GM12878 (cell line): ENCODE results near the gene ADGRD2. TPM values are rescaled to one million over a fixed set of nuclear protein-coding genes. Genes with fewer than 3 reads are reported as not detected.
A peak's percentile ranks its signal among the peaks of the same experiment; 100 is the strongest.

Experiments used
- ATAC-seq: fragments of 200-7000 bp; cut with Tn5 transposase; 3 replicates; pipeline ENCODE4 v1.9.1; 2020; ENCODE audit warnings: mild to moderate bottlenecking, moderate library complexity
- BruUV-seq: library from RNA; stranded (reverse); fragments of 400-500 nt; replicated peaks from 2 replicates; lab custom pipeline; 2021; lab: Mats Ljungman, UMichigan
- CTCF ChIA-PET: fragments of 300-600 bp; sonication (Branson Sonifier 250); formaldehyde crosslinking; extraction: SDS; loops from one replicate; lab custom pipeline; 2021; ENCODE audit warnings: inconsistent platforms; lab: Yijun Ruan, JAX
- POLR2A ChIA-PET: fragments of 350-600 bp; formaldehyde crosslinking; extraction: SDS; loops from one replicate; lab custom pipeline; 2021; ENCODE audit warnings: inconsistent platforms; lab: Charles Lee
- RAD21 ChIA-PET: fragments of 300-600 bp; sonication (Branson Sonifier 250); formaldehyde crosslinking; loops from one replicate; lab custom pipeline; 2023; ENCODE audit warnings: antibody characterized with exemption; ENCODE audit not compliant: unreplicated experiment; lab: Charles Lee
- SMC1A ChIA-PET: fragments of 300-600 bp; sonication (Branson Sonifier 250); formaldehyde crosslinking; loops from one replicate; lab custom pipeline; 2023; ENCODE audit not compliant: unreplicated experiment, uncharacterized antibody; lab: Charles Lee
- DNase-seq: peaks from one replicate; pipeline ENCODE4 v3.0.0-alpha.2; 2011; ENCODE audit warnings: low read depth, low spot score
- FAIRE-seq: peaks from 3 replicates; lab custom pipeline; 2011; peaks lifted over from hg19 to GRCh38; lab: Jason Lieb, UNC
- H2AFZ ChIP-seq: 2 replicates; pipeline ENCODE4 v1.6.0; 2011; ENCODE audit warnings: low read depth, low read length, control low read depth; ENCODE audit not compliant: control insufficient read depth
- H3K27ac ChIP-seq: 2 replicates; pipeline ENCODE4 v1.5.1; 2011; ENCODE audit warnings: control low read depth; ENCODE audit not compliant: control insufficient read depth, insufficient read depth
- H3K27me3 ChIP-seq, 2 experiments: replicated peaks in 1 of 2; 2 replicates each; pipeline versions ENCODE4 v1.6.0 to v1.6.1; 2011; ENCODE audit warnings: low read length in 1 of 2; ENCODE audit not compliant: control insufficient read depth in 2 of 2, insufficient read depth in 2 of 2
- H3K36me3 ChIP-seq, 2 experiments: 2 replicates each; pipeline ENCODE4 v1.5.1; 2011; ENCODE audit warnings: low read length in 1 of 2; ENCODE audit not compliant: control insufficient read depth in 2 of 2, insufficient read depth in 2 of 2
- H3K4me1 ChIP-seq: 2 replicates; pipeline ENCODE4 v1.6.1; 2011; ENCODE audit warnings: mild to moderate bottlenecking, low read length, moderate library complexity, mixed read lengths; ENCODE audit not compliant: control insufficient read depth, insufficient read depth
- H3K4me2 ChIP-seq: 2 replicates; pipeline ENCODE4 v1.6.0; 2011; ENCODE audit warnings: control low read depth; ENCODE audit not compliant: control insufficient read depth, insufficient read depth
- H3K4me3 ChIP-seq: fragments of 200-600 bp; sonication (generic); 2 replicates; pipeline ENCODE4 v1.5.1; 2016
- H3K79me2 ChIP-seq: 2 replicates; pipeline ENCODE4 v1.6.0; 2011; ENCODE audit warnings: low read length; ENCODE audit not compliant: control insufficient read depth, insufficient read depth
- H3K9ac ChIP-seq: 2 replicates; pipeline ENCODE4 v1.8.0; 2011; ENCODE audit warnings: low read length, control low read depth, mixed read lengths; ENCODE audit not compliant: control insufficient read depth, insufficient read depth
- H3K9me3 ChIP-seq: replicated peaks from 3 replicates; pipeline ENCODE4 v1.5.1; 2011; ENCODE audit warnings: mild to moderate bottlenecking, low read length; ENCODE audit not compliant: control insufficient read depth, insufficient read depth
- H4K20me1 ChIP-seq: 2 replicates; pipeline ENCODE4 v1.6.0; 2011; ENCODE audit not compliant: control insufficient read depth, insufficient read depth
- CREB1 ChIP-seq: IDR thresholded peaks from 2 replicates; pipeline ENCODE4 v1.6.1; 2012; ENCODE audit warnings: low read depth, mild to moderate bottlenecking, inconsistent platforms
- JUND ChIP-seq: IDR thresholded peaks from 2 replicates; pipeline ENCODE4 v1.6.1; 2012; ENCODE audit warnings: low read depth, mild to moderate bottlenecking, low read length, improper control_type of control experiment, moderate library complexity
- NR2F1 ChIP-seq: fragments of 450-650 bp; conservative IDR thresholded peaks from 2 replicates; pipeline ENCODE4 v1.6.1; 2017; ENCODE audit warnings: mild to moderate bottlenecking
- RAD51 ChIP-seq: fragments of 450-650 bp; IDR thresholded peaks from 2 replicates; pipeline ENCODE4 v1.6.1; 2016; ENCODE audit warnings: moderate library complexity, mild to moderate bottlenecking, inconsistent platforms
- STAT3 ChIP-seq: IDR thresholded peaks from 2 replicates; pipeline ENCODE4 v1.6.1; 2011; ENCODE audit warnings: low read depth, low read length, improper control_type of control experiment
- WGBS: methylation state at CpG from one replicate; pipeline ENCODE4 v1.1.6; 2016; ENCODE audit warnings: low lambda C conversion rate; ENCODE audit not compliant: insufficient replicate concordance, insufficient coverage; ENCODE audit errors: missing lambda C conversion rate; 5-methylcytosine and 5-hydroxymethylcytosine counted together
- in situ Hi-C: fragments of 300-500 bp; cut with MboI; formaldehyde crosslinking; loops from 9 replicates; pipeline ENCODE4 v1.14.3; 2018; ENCODE audit warnings: mixed read lengths
- intact Hi-C: fragments of 100-400 bp; cut with micrococcal nuclease; formaldehyde crosslinking; loops from one replicate; pipeline ENCODE4 v1.14.2; 2022; ENCODE audit not compliant: unreplicated experiment
- polyA plus RNA-seq, 11 experiments: library from polyadenylated mRNA; depleted of rRNA in 4 of 11; unstranded in 6 of 11; stranded (reverse) in 5 of 11; fragments of >200 nt; fragmentation: Nextera tagmentation in 4 of 11; fragmentation: Illumina TruSeq in 1 of 11; extraction: Ambion mirVana in 4 of 11; extraction: Trizol in 1 of 11; gene quantifications; 1 replicate in 1 of 11; 2 replicates in 10 of 11; pipeline versions ENCODE4 v1.2.1 to v1.2.3, GENCODE V29; 2011 to 2016; ENCODE audit warnings: inconsistent platforms in 2 of 11, missing spikeins in 2 of 11, low read depth in 1 of 11
- total RNA-seq, 4 experiments: library from RNA; depleted of rRNA in 3 of 4; stranded (reverse); fragments of >200 nt in 3 of 4; fragmentation: Illumina TruSeq in 1 of 4; extraction: Trizol in 1 of 4; gene quantifications; 2 replicates each; pipeline versions ENCODE4 v1.2.1 to v1.2.3, GENCODE V29; 2013 to 2021
- TF ChIP-seq, protein P1 (sequence below): fragments of 450-650 bp; conservative IDR thresholded peaks from 2 replicates; pipeline ENCODE4 v1.6.1; 2017; ENCODE audit warnings: mild to moderate bottlenecking, moderate library complexity

Gene ADGRD2
- total and polyA plus RNA-seq, 10 of the 15 experiments (the other 5 are each of a cell fraction or from before 2014, with no cell fraction given) = not detected

DNA sequence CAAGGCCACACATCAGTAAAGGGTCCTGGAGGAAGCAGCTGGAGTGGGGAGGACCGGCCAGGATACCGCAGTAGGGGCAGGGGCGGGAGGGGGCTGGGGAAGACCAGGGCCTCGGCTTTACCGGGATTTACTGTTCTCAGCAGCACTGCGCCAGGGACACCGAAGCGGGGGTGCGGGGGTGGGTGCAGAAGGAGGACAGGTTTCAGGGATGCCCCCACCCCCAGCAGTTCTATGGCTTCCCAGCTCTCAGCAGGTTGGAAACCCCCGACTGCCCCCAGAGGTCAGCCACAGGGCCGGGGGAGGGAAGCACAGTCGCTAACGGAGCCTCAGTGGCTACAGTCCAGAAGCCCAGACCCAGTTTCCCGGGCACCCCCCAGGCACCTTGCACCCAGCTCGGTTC is 35.7 kb downstream of the ADGRD2 start:
- H3K36me3 ChIP-seq = no peaks in the 10 kb centered on the region
- 38% methylated on average over 11 of the region's 15 CpGs for WGBS
- no peaks in the 10 kb centered on the region for H4K20me1 ChIP-seq
- TF ChIP-seq, protein P1, sequence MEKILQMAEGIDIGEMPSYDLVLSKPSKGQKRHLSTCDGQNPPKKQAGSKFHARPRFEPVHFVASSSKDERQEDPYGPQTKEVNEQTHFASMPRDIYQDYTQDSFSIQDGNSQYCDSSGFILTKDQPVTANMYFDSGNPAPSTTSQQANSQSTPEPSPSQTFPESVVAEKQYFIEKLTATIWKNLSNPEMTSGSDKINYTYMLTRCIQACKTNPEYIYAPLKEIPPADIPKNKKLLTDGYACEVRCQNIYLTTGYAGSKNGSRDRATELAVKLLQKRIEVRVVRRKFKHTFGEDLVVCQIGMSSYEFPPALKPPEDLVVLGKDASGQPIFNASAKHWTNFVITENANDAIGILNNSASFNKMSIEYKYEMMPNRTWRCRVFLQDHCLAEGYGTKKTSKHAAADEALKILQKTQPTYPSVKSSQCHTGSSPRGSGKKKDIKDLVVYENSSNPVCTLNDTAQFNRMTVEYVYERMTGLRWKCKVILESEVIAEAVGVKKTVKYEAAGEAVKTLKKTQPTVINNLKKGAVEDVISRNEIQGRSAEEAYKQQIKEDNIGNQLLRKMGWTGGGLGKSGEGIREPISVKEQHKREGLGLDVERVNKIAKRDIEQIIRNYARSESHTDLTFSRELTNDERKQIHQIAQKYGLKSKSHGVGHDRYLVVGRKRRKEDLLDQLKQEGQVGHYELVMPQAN = no peak
- no peak for TF ChIP-seq JUND
- TF ChIP-seq NR2F1 = 0 out of 2 replicates have a peak, but pooled peaks have one; percentile 35
- TF ChIP-seq, all 136 proteins: peak for 1
- H3K27me3 ChIP-seq = peaks cover 2% of the 10 kb centered on the region in 2 experiments; a peak in 2 of 4 replicates
- H3K9me3 ChIP-seq = no peaks in the 10 kb centered on the region
- RAD21 ChIA-PET = interaction anchor here (0.7 kb wide), 1 partner anchor 112 kb away, joined by 4 read pairs; no protein-coding TSS in a partner anchor
- no peak overlapping the region for H3K4me2 ChIP-seq
- POLR2A ChIA-PET = no interaction called here
- in situ Hi-C loops = no loop called here
- H3K27ac ChIP-seq = no peak overlapping the region
- SMC1A ChIA-PET = no interaction called here
- no TSS peak for BruUV-seq
- intact Hi-C loops = no loop called here
- H3K4me1 ChIP-seq = no peaks in the 10 kb centered on the region
- ATAC-seq = no peak
- H3K4me3 ChIP-seq = no peak overlapping the region
- no peak overlapping the region for H3K9ac ChIP-seq
- FAIRE-seq = no peak
- CTCF ChIA-PET = no interaction called here
- no peaks in the 10 kb centered on the region for H3K79me2 ChIP-seq
- no peak for DNase-seq
- H2AFZ ChIP-seq = no peak overlapping the region

DNA sequence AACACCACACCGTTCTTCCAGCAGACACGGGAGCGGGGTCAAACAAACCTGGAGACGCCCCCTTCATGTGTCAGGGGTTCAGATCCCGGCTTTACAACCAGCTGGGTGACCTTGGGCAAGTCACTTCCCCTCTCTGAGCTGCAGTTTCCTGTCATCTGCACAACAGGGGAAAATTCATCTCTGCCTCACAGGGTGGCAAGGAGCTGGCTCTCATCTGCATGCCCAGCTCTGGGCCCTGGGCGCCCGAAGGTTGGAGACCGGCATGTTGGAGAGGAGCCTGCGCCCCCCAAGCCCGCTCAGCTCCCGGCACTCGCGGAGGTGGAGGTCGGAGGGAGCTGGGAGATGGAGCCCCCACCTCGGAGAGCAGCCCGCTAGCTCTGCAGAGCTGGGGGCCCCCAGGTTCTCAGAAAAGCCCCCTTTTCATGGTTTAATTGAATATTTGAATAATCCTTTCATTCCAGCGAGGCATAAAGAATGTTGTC is 36.6 kb downstream of the ADGRD2 start:
- in situ Hi-C loops = no loop called here
- POLR2A ChIA-PET = no interaction called here
- peaks cover 2% of the 10 kb centered on the region in 2 experiments; a peak in 2 of 4 replicates for H3K27me3 ChIP-seq
- CTCF ChIA-PET = no interaction called here
- TF ChIP-seq RAD51 (no peak), STAT3 (no peak), CREB1 (no peak)
- TF ChIP-seq, all 136 proteins: peak for 0
- intact Hi-C loops = no loop called here
- FAIRE-seq (no peak), DNase-seq (no peak), ATAC-seq (no peak)
- ChIA-PET RAD21 (no interaction called here), SMC1A (no interaction called here)
- Histone ChIP-seq H3K79me2 (no peaks in the 10 kb centered on the region), H3K36me3 (no peaks in the 10 kb centered on the region), H3K4me2 (no peak overlapping the region), H3K9me3 (no peaks in the 10 kb centered on the region), H3K4me3 (no peak overlapping the region), H2AFZ (no peak overlapping the region), H3K9ac (no peak overlapping the region), H4K20me1 (no peaks in the 10 kb centered on the region), H3K27ac (no peak overlapping the region), H3K4me1 (no peaks in the 10 kb centered on the region)
- no TSS peak for BruUV-seq
- 51% methylated on average over 17 of the region's 17 CpGs for WGBS
